Neural cell (in vitro differentiated cells): ENCODE results near the gene ORM2. TPM values are rescaled to one million over a fixed set of nuclear protein-coding genes. Genes with fewer than 3 reads are reported as not detected.

Experiments used
- H2AFZ ChIP-seq: fragments of 200-600, 300-800 bp; sonication (generic), shearing (Covaris generic); 2 replicates; pipeline ENCODE4 v1.6.0; 2014; ENCODE audit warnings: low read depth, mild to moderate bottlenecking, antibody characterized with exemption, low read length, moderate library complexity
- H3F3A ChIP-seq: fragments of 200-600 bp; shearing (Covaris generic); 2 replicates; pipeline ENCODE4 v1.6.1; 2016; ENCODE audit warnings: mild to moderate bottlenecking, moderate library complexity, mixed read lengths, antibody characterized with exemption, low read length; ENCODE audit not compliant: insufficient read depth, poor library complexity, severe bottlenecking
- H3K27ac ChIP-seq: fragments of 200-600, 300-800 bp; sonication (generic), shearing (Covaris generic); 2 replicates; pipeline ENCODE4 v1.5.1; 2014; ENCODE audit warnings: mild to moderate bottlenecking, low read length, moderate library complexity
- H3K27me3 ChIP-seq: fragments of 300-800, 200-600 bp; sonication (generic), shearing (Covaris generic); 2 replicates; pipeline ENCODE4 v1.6.0; 2014; ENCODE audit warnings: mild to moderate bottlenecking, low read depth, low read length, moderate library complexity; ENCODE audit not compliant: insufficient read depth
- H3K36me3 ChIP-seq: fragments of 300-800, 200-600 bp; sonication (generic), shearing (Covaris generic); 2 replicates; pipeline ENCODE4 v1.5.1; 2014; ENCODE audit warnings: mild to moderate bottlenecking, antibody characterized with exemption, low read length, moderate library complexity; ENCODE audit not compliant: insufficient read depth
- H3K4me2 ChIP-seq: fragments of 300-800, 200-600 bp; sonication (generic), shearing (Covaris generic); 2 replicates; pipeline ENCODE4 v1.6.0; 2014; ENCODE audit warnings: mild to moderate bottlenecking, low read length
- H3K4me3 ChIP-seq: fragments of 300-800, 200-600 bp; sonication (generic), shearing (Covaris generic); 2 replicates; pipeline ENCODE4 v1.5.1; 2014; ENCODE audit warnings: mild to moderate bottlenecking, low read length, moderate library complexity
- H3K79me2 ChIP-seq: fragments of 200-600 bp; shearing (Covaris generic); replicated peaks from 2 replicates; pipeline ENCODE4 v1.6.0; 2014; ENCODE audit warnings: mild to moderate bottlenecking, low read length, moderate library complexity; ENCODE audit not compliant: insufficient read depth
- H3K9ac ChIP-seq: fragments of 300-800, 200-600 bp; sonication (generic), shearing (Covaris generic); 2 replicates; pipeline ENCODE4 v1.6.1; 2016; ENCODE audit warnings: mild to moderate bottlenecking, low read length, mixed read lengths
- H3K9me2 ChIP-seq: fragments of 200-600 bp; shearing (Covaris generic); 2 replicates; pipeline ENCODE4 v1.6.1; 2016; ENCODE audit warnings: mild to moderate bottlenecking, low read length, mixed read lengths; ENCODE audit not compliant: insufficient read depth
- H3K9me3 ChIP-seq: fragments of 200-600, 300-800 bp; sonication (generic), shearing (Covaris generic); 2 replicates; pipeline ENCODE4 v1.6.1; 2016; ENCODE audit warnings: mild to moderate bottlenecking, mixed run types, low read length, moderate library complexity, mixed read lengths
- H4K20me1 ChIP-seq: fragments of 200-600 bp; shearing (Covaris generic); 2 replicates; pipeline ENCODE4 v1.6.1; 2016; ENCODE audit warnings: mild to moderate bottlenecking, mixed run types; ENCODE audit not compliant: insufficient read depth
- CTCF ChIP-seq: fragments of 450-650 bp; IDR thresholded peaks from 2 replicates; pipeline ENCODE4 v1.5.1; 2014; ENCODE audit warnings: antibody characterized with exemption, mild to moderate bottlenecking, moderate library complexity; ENCODE audit not compliant: poor library complexity, severe bottlenecking
- EP300 ChIP-seq: fragments of 450-650 bp; conservative IDR thresholded peaks from 2 replicates; pipeline ENCODE4 v1.6.1; 2014; ENCODE audit warnings: antibody characterized with exemption, mild to moderate bottlenecking, moderate library complexity; ENCODE audit not compliant: poor library complexity, severe bottlenecking
- EZH2 ChIP-seq: fragments of 200-600, 300-800 bp; shearing (Covaris generic), sonication (generic); IDR thresholded peaks from 2 replicates; pipeline ENCODE4 v1.6.1; 2014; ENCODE audit warnings: antibody characterized with exemption, low read length, borderline replicate concordance, mild to moderate bottlenecking; ENCODE audit not compliant: insufficient read depth, poor library complexity, severe bottlenecking
- MXI1 ChIP-seq: fragments of 450-650 bp; conservative IDR thresholded peaks from 2 replicates; pipeline ENCODE4 v1.6.1; 2014; ENCODE audit warnings: antibody characterized with exemption, mild to moderate bottlenecking; ENCODE audit not compliant: poor library complexity, severe bottlenecking
- POLR2AphosphoS5 ChIP-seq: IDR thresholded peaks from 2 replicates; pipeline ENCODE4 v1.6.1; 2012
- RAD21 ChIP-seq: fragments of 450-650 bp; conservative IDR thresholded peaks from 2 replicates; pipeline ENCODE4 v1.6.1; 2014; ENCODE audit warnings: antibody characterized with exemption, mild to moderate bottlenecking, moderate library complexity
- REST ChIP-seq: IDR thresholded peaks from 2 replicates; pipeline ENCODE4 v1.6.1; 2012; ENCODE audit warnings: borderline replicate concordance
- SMC3 ChIP-seq: fragments of 450-650 bp; conservative IDR thresholded peaks from 2 replicates; pipeline ENCODE4 v1.6.1; 2014; ENCODE audit warnings: antibody characterized with exemption, mild to moderate bottlenecking, moderate library complexity; ENCODE audit not compliant: poor library complexity
- TAF1 ChIP-seq: IDR thresholded peaks from 2 replicates; pipeline ENCODE4 v1.6.1; 2012; ENCODE audit warnings: low read depth
- polyA plus RNA-seq: library from polyadenylated mRNA; depleted of rRNA; stranded (reverse); fragments of >200 nt; gene quantifications from 2 replicates; pipeline ENCODE4 v1.2.3, GENCODE V29; 2014

Gene ORM2
- polyA plus RNA-seq, 1 donor from 2014 or later = not detected

GRCh38 chr9:114304416-114305188 is 25.1 kb upstream of the ORM2 start:
- H3K27me3 ChIP-seq = no peaks in the 10 kb centered on the region
- no peak for TF ChIP-seq POLR2AphosphoS5
- TF ChIP-seq TAF1 = no peak
- no peak for TF ChIP-seq SMC3
- TF ChIP-seq MXI1 = no peak
- TF ChIP-seq EZH2 = no peak
- no peak for TF ChIP-seq RAD21
- TF ChIP-seq CTCF = no peak
- no peak for TF ChIP-seq REST
- no peak for TF ChIP-seq EP300
- H3K4me3 ChIP-seq = no peak overlapping the region

GRCh38 chr9:114307899-114308267 is 21.8 kb upstream of the ORM2 start:
- Histone ChIP-seq H3K4me3 (no peak overlapping the region), H3K36me3 (no peaks in the 10 kb centered on the region), H3K9ac (no peak overlapping the region), H3K27me3 (no peaks in the 10 kb centered on the region), H3K79me2 (no peaks in the 10 kb centered on the region), H3K4me2 (no peak overlapping the region), H3K27ac (no peak overlapping the region), H2AFZ (no peak overlapping the region), H3F3A (no peaks in the 10 kb centered on the region), H4K20me1 (no peaks in the 10 kb centered on the region), H3K9me2 (no peaks in the 10 kb centered on the region), H3K9me3 (no peaks in the 10 kb centered on the region)
- TF ChIP-seq POLR2AphosphoS5 (no peak), CTCF (no peak), EP300 (no peak), MXI1 (no peak), SMC3 (no peak), REST (no peak), EZH2 (no peak), RAD21 (no peak), TAF1 (no peak)

More at GRCh38 chr9:114304416-114305188, 25.1 kb upstream of the ORM2 start:
- Histone ChIP-seq H2AFZ (no peak overlapping the region), H4K20me1 (no peaks in the 10 kb centered on the region), H3K27ac (no peak overlapping the region), H3K9me2 (no peaks in the 10 kb centered on the region), H3K4me2 (no peak overlapping the region), H3K36me3 (no peaks in the 10 kb centered on the region), H3K9ac (no peak overlapping the region), H3K9me3 (no peaks in the 10 kb centered on the region), H3F3A (no peaks in the 10 kb centered on the region), H3K79me2 (no peaks in the 10 kb centered on the region)
